ENCODE measurements around the gene UGGT2. TPM values are rescaled to one million over a fixed set of nuclear protein-coding genes. Genes with fewer than 3 reads are reported as not detected.

UGGT2 gene
- total RNA-seq, 2 experiments from 2014 or later: 1.8 TPM; not detected in 1

- no peak overlapping the region for H3K27ac ChIP-seq (ENCODE audit: low read depth, low read length, poor library complexity, severe bottlenecking)
- no peaks in the 10 kb centered on the region for H4K20me1 ChIP-seq (ENCODE audit: insufficient read depth, low read length)
- POLR2A ChIA-PET: interaction anchor here (0.7 kb wide), 1 partner anchor 25 kb away, joined by 3 read pairs; no protein-coding TSS in a partner anchor
- no peaks in the 10 kb centered on the region for H3K9me2 ChIP-seq (ENCODE audit: insufficient read depth, low read length)
- H3K79me2 ChIP-seq (ENCODE audit: insufficient read depth, low read depth, low read length): no peaks in the 10 kb centered on the region
- H3K9me3 ChIP-seq (ENCODE audit: low read length): no peaks in the 10 kb centered on the region
- H3K4me1 ChIP-seq (ENCODE audit: insufficient read depth, low read length, poor library complexity, severe bottlenecking): no peaks in the 10 kb centered on the region
- intact Hi-C loops (cut with micrococcal nuclease; ENCODE audit: unreplicated experiment): no loop called here
- H3K4me2 ChIP-seq (ENCODE audit: low read length): no peak overlapping the region
- CTCF ChIA-PET (ENCODE audit: unreplicated experiment): no interaction called here
- no peak overlapping the region for H2AFZ ChIP-seq (ENCODE audit: low read length)
- no peaks in the 10 kb centered on the region for H3K36me3 ChIP-seq (ENCODE audit: insufficient read depth, low read length)
- TF ChIP-seq EZH2phosphoT487 (IDR thresholded peaks at IDR 0.05; ENCODE audit: borderline replicate concordance, low read depth, low read length) (no peak), CTCF (conservative IDR thresholded peaks at IDR 0.05; ENCODE audit: low read length) (no peak)
- BruUV-seq (replicated peaks): no TSS peak
- H3K4me3 ChIP-seq (ENCODE audit: low read depth, low read length, poor library complexity, severe bottlenecking): no peak overlapping the region
- DNase-seq (ENCODE audit: low spot score): no peak
These were observed 127.0 kb downstream of the UGGT2 start for GRCh38 chr13:95926231-95926630.

GRCh38 chr13:95924389-95924994, 128.7 kb downstream of the UGGT2 start:
- intact Hi-C loops (cut with micrococcal nuclease; ENCODE audit: unreplicated experiment): no loop called here
- Histone ChIP-seq H3K79me2 (ENCODE audit: insufficient read depth, low read depth, low read length) (no peaks in the 10 kb centered on the region), H3K27ac (ENCODE audit: low read depth, low read length, poor library complexity, severe bottlenecking) (no peak overlapping the region), H4K20me1 (ENCODE audit: insufficient read depth, low read length) (no peaks in the 10 kb centered on the region), H3K4me1 (ENCODE audit: insufficient read depth, low read length, poor library complexity, severe bottlenecking) (no peaks in the 10 kb centered on the region), H3K4me3 (ENCODE audit: low read depth, low read length, poor library complexity, severe bottlenecking) (no peak overlapping the region), H3K9me3 (ENCODE audit: low read length) (no peaks in the 10 kb centered on the region), H3K36me3 (ENCODE audit: insufficient read depth, low read length) (no peaks in the 10 kb centered on the region), H3K9me2 (ENCODE audit: insufficient read depth, low read length) (no peaks in the 10 kb centered on the region), H2AFZ (ENCODE audit: low read length) (no peak overlapping the region), H3K4me2 (ENCODE audit: low read length) (no peak overlapping the region)
- CTCF ChIA-PET (ENCODE audit: unreplicated experiment): no interaction called here
- TF ChIP-seq EZH2phosphoT487 (IDR thresholded peaks at IDR 0.05; ENCODE audit: borderline replicate concordance, low read depth, low read length) (no peak), CTCF (conservative IDR thresholded peaks at IDR 0.05; ENCODE audit: low read length) (no peak)
- no TSS peak for BruUV-seq (replicated peaks)
- POLR2A ChIA-PET: no interaction called here
- no peak for DNase-seq (ENCODE audit: low spot score)

GRCh38 chr13:95921485-95921884, 131.7 kb downstream of the UGGT2 start:
- Histone ChIP-seq H4K20me1 (ENCODE audit: insufficient read depth, low read length) (no peaks in the 10 kb centered on the region), H3K4me1 (ENCODE audit: insufficient read depth, low read length, poor library complexity, severe bottlenecking) (no peaks in the 10 kb centered on the region), H3K79me2 (ENCODE audit: insufficient read depth, low read depth, low read length) (no peaks in the 10 kb centered on the region), H3K4me2 (ENCODE audit: low read length) (no peak overlapping the region), H3K27ac (ENCODE audit: low read depth, low read length, poor library complexity, severe bottlenecking) (no peak overlapping the region), H3K36me3 (ENCODE audit: insufficient read depth, low read length) (no peaks in the 10 kb centered on the region), H3K9me2 (ENCODE audit: insufficient read depth, low read length) (no peaks in the 10 kb centered on the region), H3K4me3 (ENCODE audit: low read depth, low read length, poor library complexity, severe bottlenecking) (no peak overlapping the region), H2AFZ (ENCODE audit: low read length) (no peak overlapping the region), H3K9me3 (ENCODE audit: low read length) (no peaks in the 10 kb centered on the region)
- TF ChIP-seq EZH2phosphoT487 (IDR thresholded peaks at IDR 0.05; ENCODE audit: borderline replicate concordance, low read depth, low read length) (no peak), CTCF (conservative IDR thresholded peaks at IDR 0.05; ENCODE audit: low read length) (no peak)
- ChIA-PET CTCF (ENCODE audit: unreplicated experiment) (no interaction called here), POLR2A (no interaction called here)
- no TSS peak for BruUV-seq (replicated peaks)
- no peak for DNase-seq (ENCODE audit: low spot score)
- intact Hi-C loops (cut with micrococcal nuclease; ENCODE audit: unreplicated experiment): no loop called here

Measured in OCI-LY7 (cell line).